SU-DHL-6 (cell line): ENCODE data around the gene RENBP.

ENCODE experiments used
- H2AFZ ChIP-seq: fragments of 200-600 bp; sonication (generic); 2 replicates; pipeline ENCODE4 v1.6.1; 2014; ENCODE audit warnings: low read depth, mild to moderate bottlenecking, moderate library complexity, mixed read lengths, antibody characterized with exemption, low read length; ENCODE audit not compliant: severe bottlenecking
- H3F3A ChIP-seq: fragments of 200-600 bp; shearing (Covaris generic); 2 replicates; pipeline ENCODE4 v1.6.0; 2016; ENCODE audit warnings: antibody characterized with exemption, mild to moderate bottlenecking; ENCODE audit not compliant: insufficient read depth
- H3K27ac ChIP-seq: fragments of 200-600 bp; sonication (generic); 2 replicates; pipeline ENCODE4 v1.5.1; 2016; ENCODE audit warnings: low read depth, mild to moderate bottlenecking, low read length, moderate library complexity, mixed read lengths
- H3K27me3 ChIP-seq: fragments of 200-600 bp; sonication (generic), shearing (Covaris generic); 2 replicates; pipeline ENCODE4 v1.6.0; 2014; ENCODE audit warnings: mild to moderate bottlenecking, low read length
- H3K36me3 ChIP-seq: fragments of 200-600 bp; sonication (generic); 2 replicates; pipeline ENCODE4 v1.6.1; 2014; ENCODE audit warnings: mild to moderate bottlenecking, low read length, mixed read lengths
- H3K4me2 ChIP-seq: fragments of 300-600, 200-600 bp; shearing (Covaris generic), sonication (generic); 2 replicates; pipeline ENCODE4 v1.6.0; 2014; ENCODE audit warnings: low read length, low read depth, mild to moderate bottlenecking; ENCODE audit not compliant: poor library complexity, severe bottlenecking
- H3K4me3 ChIP-seq: fragments of 200-600 bp; sonication (generic); 2 replicates; pipeline ENCODE4 v1.5.1; 2014; ENCODE audit warnings: antibody characterized with exemption, low read length, mild to moderate bottlenecking, mixed read lengths; ENCODE audit not compliant: insufficient read depth, poor library complexity, severe bottlenecking
- H3K79me2 ChIP-seq: fragments of 200-600 bp; sonication (generic); 2 replicates; pipeline ENCODE4 v1.6.1; 2014; ENCODE audit warnings: mild to moderate bottlenecking, low read length, moderate library complexity; ENCODE audit not compliant: insufficient read depth
- H3K9ac ChIP-seq: fragments of 200-600 bp; sonication (generic); 2 replicates; pipeline ENCODE4 v1.7.0; 2014; ENCODE audit warnings: mild to moderate bottlenecking, low read length
- H3K9me2 ChIP-seq: fragments of 200-600 bp; sonication (generic); replicated peaks from 2 replicates; pipeline ENCODE4 v1.6.1; 2014; ENCODE audit warnings: low read length; ENCODE audit not compliant: insufficient read depth
- H3K9me3 ChIP-seq: fragments of 200-600 bp; sonication (generic); 2 replicates; pipeline ENCODE4 v1.6.1; 2014; ENCODE audit warnings: low read length, mixed read lengths; ENCODE audit not compliant: insufficient read depth
- H4K20me1 ChIP-seq: fragments of 200-600 bp; sonication (generic); 2 replicates; pipeline ENCODE4 v1.6.1; 2014; ENCODE audit warnings: low read depth, mild to moderate bottlenecking, antibody characterized with exemption, low read length, moderate library complexity, mixed read lengths
- CTCF ChIP-seq: fragments of 200-600 bp; sonication (generic); IDR thresholded peaks from one replicate; pipeline ENCODE4 v1.5.1; 2017; ENCODE audit warnings: antibody characterized with exemption, mild to moderate bottlenecking, low read length, moderate library complexity; ENCODE audit not compliant: insufficient read depth, poor library complexity, severe bottlenecking
- EZH2phosphoT487 ChIP-seq: fragments of 200-600 bp; sonication (generic), shearing (Covaris generic); conservative IDR thresholded peaks from 2 replicates; pipeline ENCODE4 v1.6.1; 2018; ENCODE audit warnings: mild to moderate bottlenecking, antibody characterized with exemption, low read length, moderate library complexity, mixed read lengths

Gene RENBP

GRCh38 chrX:153965406-153965805 lies 21.0 kb upstream of the RENBP start:
- Histone ChIP-seq H4K20me1 (peaks cover 19% of the 10 kb centered on the region), H2AFZ (no peak overlapping the region), H3K9me3 (no peaks in the 10 kb centered on the region)

GRCh38 chrX:153964105-153964504 lies 19.7 kb upstream of the RENBP start:
- Histone ChIP-seq H3K27ac (no peak overlapping the region), H3K79me2 (peaks cover 77% of the 10 kb centered on the region), H3F3A (no peaks in the 10 kb centered on the region), H3K9me3 (no peaks in the 10 kb centered on the region), H3K9me2 (no peaks in the 10 kb centered on the region), H2AFZ (no peak overlapping the region), H4K20me1 (peaks cover 19% of the 10 kb centered on the region), H3K4me2 (no peak overlapping the region), H3K27me3 (no peaks in the 10 kb centered on the region), H3K9ac (no peak overlapping the region), H3K4me3 (no peak overlapping the region), H3K36me3 (0 out of 2 replicates have a peak, but pooled peaks cover 4% of the 10 kb centered on the region)
- TF ChIP-seq EZH2phosphoT487 (no peak), CTCF (no peak)

More at GRCh38 chrX:153965406-153965805, 21.0 kb upstream of the RENBP start:
- TF ChIP-seq EZH2phosphoT487 (no peak), CTCF (no peak)
- Histone ChIP-seq H3K4me2 (no peak overlapping the region), H3K79me2 (peaks cover 89% of the 10 kb centered on the region), H3K4me3 (no peak overlapping the region), H3K27me3 (no peaks in the 10 kb centered on the region), H3K9ac (no peak overlapping the region), H3K27ac (no peak overlapping the region), H3K36me3 (0 out of 2 replicates have a peak, but pooled peaks cover 4% of the 10 kb centered on the region), H3F3A (no peaks in the 10 kb centered on the region), H3K9me2 (no peaks in the 10 kb centered on the region)

- Histone ChIP-seq H3K9me2 (no peaks in the 10 kb centered on the region), H3F3A (no peaks in the 10 kb centered on the region), H3K27ac (no peak overlapping the region), H2AFZ (no peak overlapping the region), H3K9me3 (no peaks in the 10 kb centered on the region), H3K4me3 (no peak overlapping the region), H4K20me1 (peaks cover 18% of the 10 kb centered on the region), H3K27me3 (no peaks in the 10 kb centered on the region), H3K9ac (no peak overlapping the region), H3K4me2 (no peak overlapping the region), H3K79me2 (peaks cover 71% of the 10 kb centered on the region), H3K36me3 (0 out of 2 replicates have a peak, but pooled peaks cover 4% of the 10 kb centered on the region)
- TF ChIP-seq EZH2phosphoT487: no peak
- no peak for TF ChIP-seq CTCF
Observed at GRCh38 chrX:153963546-153963945, 19.1 kb upstream of the RENBP start.
